Measurements from ENCODE around the gene CTDSPL.

GRCh38 chr3:37871858-37872257 is 10.2 kb downstream of the CTDSPL start:
- TF ChIP-seq POLR2A (IDR thresholded peaks at IDR 0.05; ENCODE audit: low read depth, low read length): no peak
- no peak for TF ChIP-seq POLR2AphosphoS5 (IDR thresholded peaks at IDR 0.05; ENCODE audit: low read depth, low read length)
- TF ChIP-seq TAF1 (IDR thresholded peaks at IDR 0.05; ENCODE audit: borderline replicate concordance, low read depth, low read length): no peak

Measured in GM12892 (cell line).